ENCODE data around the gene CGB5.

GRCh38 chr19:49017666-49018351 lies 25.8 kb upstream of the CGB5 start:
- TF ChIP-seq POLR2AphosphoS5 (IDR thresholded peaks at IDR 0.05; ENCODE audit: insufficient read depth, low read depth, low read length) (peak; percentile 65), CTCF (IDR thresholded peaks at IDR 0.05; ENCODE audit: extremely low read depth in 1 of 2, insufficient read depth in 1 of 2, low read depth in 1 of 2, low read length in 2 of 2) (peak; percentile 48 to 75), JUN (IDR thresholded peaks at IDR 0.05; ENCODE audit: borderline replicate concordance, insufficient read depth, insufficient read length, low read depth) (no peak), MAX (IDR thresholded peaks at IDR 0.05; ENCODE audit: insufficient read depth, insufficient read length) (no peak), POLR2A (IDR thresholded peaks at IDR 0.05; ENCODE audit: low read depth, low read length) (peak; percentile 45), EZH2 (IDR thresholded peaks at IDR 0.05; ENCODE audit: borderline replicate concordance, low read depth, low read length, severe bottlenecking) (no peak), FOS (IDR thresholded peaks at IDR 0.05; ENCODE audit: borderline replicate concordance, insufficient read depth, low read length) (no peak), GATA2 (IDR thresholded peaks at IDR 0.05; ENCODE audit: insufficient read depth, insufficient read length, low read depth, low read length) (no peak)
